H9 (cell line): ENCODE results near the gene GSK3A. TPM values are rescaled to one million over a fixed set of nuclear protein-coding genes. Genes with fewer than 3 reads are reported as not detected.

Experiments
- DNase-seq: peaks from one replicate; pipeline ENCODE4 v3.0.0-alpha.2; 2017
- H2AFZ ChIP-seq: one replicate; pipeline ENCODE4 v1.6.1; 2013; ENCODE audit warnings: mild to moderate bottlenecking, low read length, control low read depth, moderate library complexity
- H2AK5ac ChIP-seq: 2 replicates; pipeline ENCODE4 v1.6.1; 2013; ENCODE audit warnings: low read length, control low read depth, mixed read lengths; ENCODE audit not compliant: insufficient read length
- H2BK120ac ChIP-seq: one replicate; pipeline ENCODE4 v1.6.1; 2013; ENCODE audit warnings: low read depth, mild to moderate bottlenecking, low read length, control low read depth, inconsistent platforms; ENCODE audit not compliant: poor library complexity, severe bottlenecking
- H2BK12ac ChIP-seq: 2 replicates; pipeline ENCODE4 v1.6.1; 2013; ENCODE audit warnings: low read length, control low read depth, mixed read lengths, low read depth; ENCODE audit not compliant: insufficient read length
- H2BK15ac ChIP-seq: 2 replicates; pipeline ENCODE4 v1.6.1; 2013; ENCODE audit warnings: low read depth, low read length, control low read depth
- H2BK20ac ChIP-seq: one replicate; pipeline ENCODE4 v1.6.1; 2013; ENCODE audit warnings: low read depth, mild to moderate bottlenecking, low read length, control low read depth, inconsistent platforms; ENCODE audit not compliant: poor library complexity, severe bottlenecking
- H2BK5ac ChIP-seq: 2 replicates; pipeline ENCODE4 v1.6.1; 2013; ENCODE audit warnings: low read length, control low read depth, mixed read lengths; ENCODE audit not compliant: insufficient read length
- H3K14ac ChIP-seq: 2 replicates; pipeline ENCODE4 v1.6.1; 2013; ENCODE audit warnings: low read length, control low read depth; ENCODE audit not compliant: insufficient read depth
- H3K18ac ChIP-seq: 2 replicates; pipeline ENCODE4 v1.6.1; 2013; ENCODE audit warnings: low read depth, mild to moderate bottlenecking, mixed read lengths, low read length, control low read depth; ENCODE audit not compliant: insufficient read length
- H3K23ac ChIP-seq: 2 replicates; pipeline ENCODE4 v1.6.1; 2013; ENCODE audit warnings: low read length, control low read depth, mixed read lengths, low read depth; ENCODE audit not compliant: insufficient read length
- H3K23me2 ChIP-seq: 2 replicates; pipeline ENCODE4 v1.6.1; 2013; ENCODE audit warnings: low read depth, mild to moderate bottlenecking, mixed read lengths, low read length, control low read depth; ENCODE audit not compliant: insufficient read length, poor library complexity, severe bottlenecking
- H3K27ac ChIP-seq: 2 replicates; pipeline ENCODE4 v1.5.1; 2013; ENCODE audit warnings: low read length, control low read depth, mixed read lengths, low read depth; ENCODE audit not compliant: insufficient read length
- H3K27me3 ChIP-seq: 2 replicates; pipeline ENCODE4 v1.6.1; 2013; ENCODE audit warnings: low read length, control low read depth, inconsistent platforms; ENCODE audit not compliant: insufficient read depth
- H3K4ac ChIP-seq: 2 replicates; pipeline ENCODE4 v1.6.1; 2013; ENCODE audit warnings: low read depth, mild to moderate bottlenecking, control low read depth, inconsistent platforms, low read length, moderate library complexity
- H3K4me1 ChIP-seq: 2 replicates; pipeline ENCODE4 v1.6.1; 2013; ENCODE audit warnings: low read length, control low read depth, inconsistent platforms; ENCODE audit not compliant: insufficient read depth
- H3K4me2 ChIP-seq: 2 replicates; pipeline ENCODE4 v1.6.1; 2013; ENCODE audit warnings: low read length, control low read depth, mixed read lengths; ENCODE audit not compliant: insufficient read length, insufficient read depth
- H3K56ac ChIP-seq: 2 replicates; pipeline ENCODE4 v1.6.1; 2013; ENCODE audit warnings: low read depth, mild to moderate bottlenecking, mixed read lengths, low read length, control low read depth; ENCODE audit not compliant: insufficient read length
- H3K79me1 ChIP-seq: 2 replicates; pipeline ENCODE4 v1.6.1; 2013; ENCODE audit warnings: low read depth, mild to moderate bottlenecking, moderate library complexity, low read length, control low read depth, inconsistent platforms; ENCODE audit not compliant: insufficient read depth, poor library complexity, severe bottlenecking
- H3K79me2 ChIP-seq: 2 replicates; pipeline ENCODE4 v1.6.1; 2013; ENCODE audit warnings: low read length, control low read depth, inconsistent platforms; ENCODE audit not compliant: insufficient read depth
- H3K9ac ChIP-seq: 2 replicates; pipeline ENCODE4 v1.6.1; 2013; ENCODE audit warnings: low read length, control low read depth, mixed read lengths; ENCODE audit not compliant: insufficient read length; ENCODE audit errors: extremely low read depth
- H3K9me3 ChIP-seq: one replicate; pipeline ENCODE4 v1.6.1; 2013; ENCODE audit warnings: low read depth, low read length, inconsistent platforms; ENCODE audit not compliant: control insufficient read depth
- H3T11ph ChIP-seq: one replicate; pipeline ENCODE4 v1.6.1; 2013; ENCODE audit warnings: mild to moderate bottlenecking, low read length, control low read depth, inconsistent platforms
- H4K20me1 ChIP-seq: one replicate; pipeline ENCODE4 v1.6.1; 2013; ENCODE audit not compliant: control insufficient read depth, insufficient read length, insufficient read depth
- H4K5ac ChIP-seq: 2 replicates; pipeline ENCODE4 v1.6.1; 2013; ENCODE audit warnings: low read depth, mild to moderate bottlenecking, mixed read lengths, low read length, control low read depth; ENCODE audit not compliant: insufficient read length
- H4K8ac ChIP-seq: replicated peaks from 2 replicates; pipeline ENCODE4 v1.6.1; 2013; ENCODE audit warnings: low read length, control low read depth, mixed read lengths, low read depth; ENCODE audit not compliant: insufficient read length
- H4K91ac ChIP-seq: 2 replicates; pipeline ENCODE4 v1.6.1; 2013; ENCODE audit warnings: low read depth, mild to moderate bottlenecking, moderate library complexity, mixed read lengths, low read length, control low read depth; ENCODE audit not compliant: insufficient read length
- H3K27ac Mint-ChIP-seq, 3 experiments: 2 replicates in 2 of 3; 3 replicates in 1 of 3; pipeline ENCODE4 v1.8.0; 2020 to 2021; ENCODE audit warnings: mixed read lengths in 3 of 3, mild to moderate bottlenecking in 1 of 3, moderate library complexity in 1 of 3
- H3K27me3 Mint-ChIP-seq: 2 replicates; pipeline ENCODE4 v1.8.0; 2021; ENCODE audit warnings: low read depth, mild to moderate bottlenecking, moderate library complexity, mixed read lengths
- H3K36me3 Mint-ChIP-seq, 3 experiments: 2 replicates in 2 of 3; 3 replicates in 1 of 3; pipeline ENCODE4 v1.8.0; 2020 to 2021; ENCODE audit warnings: low read depth in 3 of 3, mixed read lengths in 3 of 3; ENCODE audit not compliant: insufficient read depth in 1 of 3
- H3K4me1 Mint-ChIP-seq, 2 experiments: 2 replicates each; pipeline ENCODE4 v1.8.0; 2020; ENCODE audit warnings: mixed read lengths in 2 of 2
- H3K4me3 Mint-ChIP-seq, 2 experiments: 2 replicates in 1 of 2; 3 replicates in 1 of 2; pipeline ENCODE4 v1.8.0; 2020 to 2021; ENCODE audit warnings: mild to moderate bottlenecking in 2 of 2, mixed read lengths in 2 of 2, moderate library complexity in 1 of 2
- H3K9me3 Mint-ChIP-seq, 2 experiments: 2 replicates in 1 of 2; 3 replicates in 1 of 2; pipeline ENCODE4 v1.8.0; 2020; ENCODE audit warnings: mild to moderate bottlenecking in 2 of 2, mixed read lengths in 2 of 2, moderate library complexity in 1 of 2
- CTCF ChIP-seq: fragments of 200-600 bp; sonication (generic); conservative IDR thresholded peaks from 3 replicates; pipeline ENCODE4 v1.8.0; 2021; ENCODE audit warnings: antibody characterized with exemption, mild to moderate bottlenecking
- WGBS: extraction: QIAGEN DNeasy Blood & Tissue Kit; methylation state at CpG from one replicate; pipeline ENCODE4 v1.1.7; 2013; ENCODE audit warnings: missing lambda C conversion rate, low lambda C conversion rate, mixed read lengths; ENCODE audit not compliant: insufficient read length; ENCODE audit errors: extremely low coverage; 5-methylcytosine and 5-hydroxymethylcytosine counted together
- total RNA-seq: library from RNA; stranded (reverse); gene quantifications from 2 replicates; pipeline ENCODE4 v1.2.1, GENCODE V29; 2021

GSK3A gene
- total RNA-seq, 1 experiment from 2014 or later, result 52.4 TPM

GRCh38 chr19:42189133-42189532 is 53.3 kb downstream of the GSK3A start:
- H3K27me3 Mint-ChIP-seq, result peaks cover 28% of the 10 kb centered on the region
- Histone ChIP-seq H3K23me2 (no peaks in the 10 kb centered on the region), H4K20me1 (no peaks in the 10 kb centered on the region), H4K8ac (no peak overlapping the region), H2BK120ac (no peak overlapping the region), H3T11ph (no peak overlapping the region), H3K4me2 (no peak overlapping the region), H3K56ac (no peak overlapping the region), H3K9me3 (no peaks in the 10 kb centered on the region), H2BK12ac (no peak overlapping the region), H2AK5ac (no peak overlapping the region), H3K27ac (no peak overlapping the region), H3K4me1 (no peaks in the 10 kb centered on the region; the same call in 1 of the 2 replicates), H4K91ac (no peak overlapping the region), H3K4ac (no peak overlapping the region), H2BK15ac (no peak overlapping the region), H3K14ac (no peak overlapping the region), H4K5ac (no peak overlapping the region), H3K27me3 (no peaks in the 10 kb centered on the region), H3K23ac (no peak overlapping the region), H3K79me2 (no peaks in the 10 kb centered on the region; the same call in 1 of the 2 replicates), H2BK20ac (no peak overlapping the region), H3K9ac (no peak overlapping the region), H3K18ac (no peak overlapping the region), H3K79me1 (no peaks in the 10 kb centered on the region), H2BK5ac (no peak overlapping the region), H2AFZ (no peak overlapping the region)
- WGBS, result no CpG with 5 or more reads among the region's 3 CpGs
- H3K27ac Mint-ChIP-seq, result no peak overlapping the region
- H3K9me3 Mint-ChIP-seq, result peaks cover 6 to 8% of the 10 kb centered on the region in 2 experiments; a peak in 4 of 5 replicates
- no peak for DNase-seq
- H3K36me3 Mint-ChIP-seq, result peaks cover under 1 to 9% (median 3%) of the 10 kb centered on the region in 3 experiments; a peak in 4 of 7 replicates
- TF ChIP-seq CTCF, result no peak
- H3K4me1 Mint-ChIP-seq, result peaks cover 6% of the 10 kb centered on the region in 2 experiments
- no peak overlapping the region for H3K4me3 Mint-ChIP-seq
